Measurements from ENCODE around the gene CRHR2. TPM values are rescaled to one million over a fixed set of nuclear protein-coding genes. Genes with fewer than 3 reads are reported as not detected.

Gene CRHR2
- polyA plus RNA-seq, 1 donor from 2014 or later, result 0.15 TPM

DNA sequence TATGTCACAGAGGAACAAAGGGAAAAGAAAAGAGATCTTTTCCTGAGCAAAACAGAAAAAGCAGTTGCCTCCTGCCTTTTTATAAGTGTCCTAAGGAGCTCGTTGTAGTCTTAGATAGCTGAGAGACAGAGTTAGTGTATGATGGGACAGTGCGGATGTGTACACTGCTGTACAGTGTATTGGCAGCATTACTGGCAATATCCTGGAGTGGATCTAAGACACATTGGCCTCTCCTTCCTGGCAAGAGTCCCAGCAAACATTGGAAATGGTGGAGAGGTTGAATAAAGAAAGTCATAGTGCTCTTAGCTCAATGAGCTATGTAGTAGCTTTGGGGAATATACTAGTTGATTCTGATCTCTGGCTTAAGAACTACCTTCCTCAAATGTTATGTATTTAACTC is 64.9 kb downstream of the CRHR2 start:
- no peak overlapping the region for H3K4me3 ChIP-seq (ENCODE audit: low read length)
- no peaks in the 10 kb centered on the region for H3K27me3 ChIP-seq (ENCODE audit: insufficient read depth, low read depth, low read length)
- no peak overlapping the region for H2AFZ ChIP-seq (ENCODE audit: low read depth, low read length)
- H3K9me2 ChIP-seq (ENCODE audit: insufficient read depth, low read length), result no peaks in the 10 kb centered on the region
- no peak overlapping the region for H3K27ac ChIP-seq (ENCODE audit: low read length)
- TF ChIP-seq RAD21 (conservative IDR thresholded peaks at IDR 0.05) (no peak), TAF1 (IDR thresholded peaks at IDR 0.05; ENCODE audit: low read depth) (no peak)
- no peak overlapping the region for H3K9ac ChIP-seq (ENCODE audit: low read length)
- H3K79me2 ChIP-seq (replicated peaks; ENCODE audit: insufficient read depth, low read length), result no peaks in the 10 kb centered on the region
- no peaks in the 10 kb centered on the region for H3K9me3 ChIP-seq (ENCODE audit: low read length)
- H4K20me1 ChIP-seq (ENCODE audit: insufficient read depth), result no peaks in the 10 kb centered on the region
- no peaks in the 10 kb centered on the region for H3F3A ChIP-seq (ENCODE audit: insufficient read depth, low read length, poor library complexity, severe bottlenecking)
- H3K4me2 ChIP-seq (ENCODE audit: low read length), result no peak overlapping the region
- H3K36me3 ChIP-seq (ENCODE audit: insufficient read depth, low read length), result peaks cover 4% of the 10 kb centered on the region

DNA sequence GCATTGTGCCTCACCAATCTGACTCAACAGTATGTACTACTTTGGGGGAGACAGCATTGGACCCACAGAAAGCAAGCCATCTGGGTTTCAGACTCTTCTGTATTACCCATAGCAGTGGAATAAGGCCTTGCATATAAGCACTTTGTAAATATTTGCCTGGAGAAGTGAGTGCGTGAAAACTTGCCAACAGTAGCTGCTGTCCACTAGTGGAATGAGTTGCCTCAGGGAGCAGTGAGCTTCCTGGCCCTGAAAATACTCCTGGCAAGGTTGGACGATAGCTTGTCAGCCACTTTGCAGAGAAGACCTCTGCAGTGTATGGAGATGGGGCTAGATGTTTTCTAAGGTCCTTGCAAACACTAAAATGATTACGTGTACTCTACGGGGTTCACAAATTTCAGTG is 65.9 kb downstream of the CRHR2 start:
- H3K9me3 ChIP-seq (ENCODE audit: low read length), result no peaks in the 10 kb centered on the region
- no peaks in the 10 kb centered on the region for H3K79me2 ChIP-seq (replicated peaks; ENCODE audit: insufficient read depth, low read length)
- H3K27ac ChIP-seq (ENCODE audit: low read length), result no peak overlapping the region
- no peak overlapping the region for H2AFZ ChIP-seq (ENCODE audit: low read depth, low read length)
- TF ChIP-seq SMC3 (conservative IDR thresholded peaks at IDR 0.05; ENCODE audit: poor library complexity), result no peak
- TF ChIP-seq EP300 (conservative IDR thresholded peaks at IDR 0.05; ENCODE audit: poor library complexity, severe bottlenecking), result no peak
- TF ChIP-seq, protein P1, sequence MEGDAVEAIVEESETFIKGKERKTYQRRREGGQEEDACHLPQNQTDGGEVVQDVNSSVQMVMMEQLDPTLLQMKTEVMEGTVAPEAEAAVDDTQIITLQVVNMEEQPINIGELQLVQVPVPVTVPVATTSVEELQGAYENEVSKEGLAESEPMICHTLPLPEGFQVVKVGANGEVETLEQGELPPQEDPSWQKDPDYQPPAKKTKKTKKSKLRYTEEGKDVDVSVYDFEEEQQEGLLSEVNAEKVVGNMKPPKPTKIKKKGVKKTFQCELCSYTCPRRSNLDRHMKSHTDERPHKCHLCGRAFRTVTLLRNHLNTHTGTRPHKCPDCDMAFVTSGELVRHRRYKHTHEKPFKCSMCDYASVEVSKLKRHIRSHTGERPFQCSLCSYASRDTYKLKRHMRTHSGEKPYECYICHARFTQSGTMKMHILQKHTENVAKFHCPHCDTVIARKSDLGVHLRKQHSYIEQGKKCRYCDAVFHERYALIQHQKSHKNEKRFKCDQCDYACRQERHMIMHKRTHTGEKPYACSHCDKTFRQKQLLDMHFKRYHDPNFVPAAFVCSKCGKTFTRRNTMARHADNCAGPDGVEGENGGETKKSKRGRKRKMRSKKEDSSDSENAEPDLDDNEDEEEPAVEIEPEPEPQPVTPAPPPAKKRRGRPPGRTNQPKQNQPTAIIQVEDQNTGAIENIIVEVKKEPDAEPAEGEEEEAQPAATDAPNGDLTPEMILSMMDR (IDR thresholded peaks at IDR 0.05; ENCODE audit: poor library complexity, severe bottlenecking), result no peak
- no peak for TF ChIP-seq RAD21 (conservative IDR thresholded peaks at IDR 0.05)
- TF ChIP-seq, protein P2, sequence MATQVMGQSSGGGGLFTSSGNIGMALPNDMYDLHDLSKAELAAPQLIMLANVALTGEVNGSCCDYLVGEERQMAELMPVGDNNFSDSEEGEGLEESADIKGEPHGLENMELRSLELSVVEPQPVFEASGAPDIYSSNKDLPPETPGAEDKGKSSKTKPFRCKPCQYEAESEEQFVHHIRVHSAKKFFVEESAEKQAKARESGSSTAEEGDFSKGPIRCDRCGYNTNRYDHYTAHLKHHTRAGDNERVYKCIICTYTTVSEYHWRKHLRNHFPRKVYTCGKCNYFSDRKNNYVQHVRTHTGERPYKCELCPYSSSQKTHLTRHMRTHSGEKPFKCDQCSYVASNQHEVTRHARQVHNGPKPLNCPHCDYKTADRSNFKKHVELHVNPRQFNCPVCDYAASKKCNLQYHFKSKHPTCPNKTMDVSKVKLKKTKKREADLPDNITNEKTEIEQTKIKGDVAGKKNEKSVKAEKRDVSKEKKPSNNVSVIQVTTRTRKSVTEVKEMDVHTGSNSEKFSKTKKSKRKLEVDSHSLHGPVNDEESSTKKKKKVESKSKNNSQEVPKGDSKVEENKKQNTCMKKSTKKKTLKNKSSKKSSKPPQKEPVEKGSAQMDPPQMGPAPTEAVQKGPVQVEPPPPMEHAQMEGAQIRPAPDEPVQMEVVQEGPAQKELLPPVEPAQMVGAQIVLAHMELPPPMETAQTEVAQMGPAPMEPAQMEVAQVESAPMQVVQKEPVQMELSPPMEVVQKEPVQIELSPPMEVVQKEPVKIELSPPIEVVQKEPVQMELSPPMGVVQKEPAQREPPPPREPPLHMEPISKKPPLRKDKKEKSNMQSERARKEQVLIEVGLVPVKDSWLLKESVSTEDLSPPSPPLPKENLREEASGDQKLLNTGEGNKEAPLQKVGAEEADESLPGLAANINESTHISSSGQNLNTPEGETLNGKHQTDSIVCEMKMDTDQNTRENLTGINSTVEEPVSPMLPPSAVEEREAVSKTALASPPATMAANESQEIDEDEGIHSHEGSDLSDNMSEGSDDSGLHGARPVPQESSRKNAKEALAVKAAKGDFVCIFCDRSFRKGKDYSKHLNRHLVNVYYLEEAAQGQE (IDR thresholded peaks at IDR 0.05; ENCODE audit: borderline replicate concordance), result no peak
- no peak for TF ChIP-seq MXI1 (conservative IDR thresholded peaks at IDR 0.05; ENCODE audit: poor library complexity, severe bottlenecking)
- no peak for TF ChIP-seq POLR2AphosphoS5 (IDR thresholded peaks at IDR 0.05)
- TF ChIP-seq EZH2 (IDR thresholded peaks at IDR 0.05; ENCODE audit: borderline replicate concordance, insufficient read depth, low read length, poor library complexity, severe bottlenecking), result no peak
- TF ChIP-seq TAF1 (IDR thresholded peaks at IDR 0.05; ENCODE audit: low read depth), result no peak
- no peak overlapping the region for H3K4me2 ChIP-seq (ENCODE audit: low read length)
- no peaks in the 10 kb centered on the region for H3K9me2 ChIP-seq (ENCODE audit: insufficient read depth, low read length)
- H3K36me3 ChIP-seq (ENCODE audit: insufficient read depth, low read length), result no peaks in the 10 kb centered on the region
- H3K4me3 ChIP-seq (ENCODE audit: low read length), result no peak overlapping the region
- no peak overlapping the region for H3K9ac ChIP-seq (ENCODE audit: low read length)
- H4K20me1 ChIP-seq (ENCODE audit: insufficient read depth), result no peaks in the 10 kb centered on the region
- H3F3A ChIP-seq (ENCODE audit: insufficient read depth, low read length, poor library complexity, severe bottlenecking), result no peaks in the 10 kb centered on the region
- no peaks in the 10 kb centered on the region for H3K27me3 ChIP-seq (ENCODE audit: insufficient read depth, low read depth, low read length)

Measured in neural cell (in vitro differentiated cells).